OCI-LY1 (cell line): Measurements from ENCODE around the gene KCNC2.

Experiments used
- H2AFZ ChIP-seq: fragments of 200-600 bp; sonication (generic), shearing (Covaris generic); 2 replicates; pipeline ENCODE4 v1.6.0; 2014; ENCODE audit warnings: antibody characterized with exemption, mild to moderate bottlenecking, low read length
- H3F3A ChIP-seq: fragments of 200-600 bp; sonication (generic), shearing (Covaris generic); 2 replicates; pipeline ENCODE4 v1.6.0; 2014; ENCODE audit warnings: mild to moderate bottlenecking, antibody characterized with exemption, low read length, moderate library complexity; ENCODE audit not compliant: insufficient read depth
- H3K27ac ChIP-seq: fragments of 200-600 bp; sonication (generic); 2 replicates; pipeline ENCODE4 v1.5.1; 2014; ENCODE audit warnings: low read length, mixed run types, mild to moderate bottlenecking, low read depth; ENCODE audit not compliant: poor library complexity, severe bottlenecking
- H3K27me3 ChIP-seq: fragments of 200-600 bp; sonication (generic); 2 replicates; pipeline ENCODE4 v1.6.0; 2014; ENCODE audit warnings: antibody characterized with exemption, mild to moderate bottlenecking, low read length, moderate library complexity; ENCODE audit not compliant: insufficient read depth
- H3K36me3 ChIP-seq: fragments of 200-600 bp; sonication (generic); 2 replicates; pipeline ENCODE4 v1.6.1; 2014; ENCODE audit warnings: mild to moderate bottlenecking, antibody characterized with exemption, low read length, moderate library complexity, mixed read lengths; ENCODE audit not compliant: insufficient read depth
- H3K4me1 ChIP-seq: fragments of 200-600 bp; sonication (generic); 2 replicates; pipeline ENCODE4 v1.5.1; 2014; ENCODE audit warnings: mild to moderate bottlenecking, low read length, moderate library complexity; ENCODE audit not compliant: insufficient read depth, severe bottlenecking
- H3K4me2 ChIP-seq: fragments of 200-600 bp; sonication (generic), shearing (Covaris generic); 2 replicates; pipeline ENCODE4 v1.6.1; 2014; ENCODE audit warnings: low read length
- H3K4me3 ChIP-seq: fragments of 200-600 bp; sonication (generic); 2 replicates; pipeline ENCODE4 v1.5.1; 2014; ENCODE audit warnings: low read length, low read depth, mild to moderate bottlenecking, mixed read lengths; ENCODE audit not compliant: poor library complexity, severe bottlenecking
- H3K79me2 ChIP-seq: fragments of 200-600 bp; shearing (Covaris generic); 2 replicates; pipeline ENCODE4 v1.6.1; 2016; ENCODE audit warnings: mixed run types, low read length, mixed read lengths; ENCODE audit not compliant: insufficient read depth
- H3K9ac ChIP-seq: fragments of 200-600 bp; sonication (generic), shearing (Covaris generic); 2 replicates; pipeline ENCODE4 v1.6.1; 2014; ENCODE audit warnings: mild to moderate bottlenecking, low read length, mixed read lengths
- H3K9me2 ChIP-seq: fragments of 200-600 bp; sonication (generic), shearing (Covaris generic); 2 replicates; pipeline ENCODE4 v1.6.1; 2014; ENCODE audit warnings: low read depth, mild to moderate bottlenecking, low read length, mixed read lengths
- H3K9me3 ChIP-seq: fragments of 200-600 bp; shearing (Covaris generic); 2 replicates; pipeline ENCODE4 v1.6.1; 2014; ENCODE audit warnings: low read length, mixed read lengths
- H4K20me1 ChIP-seq: fragments of 200-600 bp; sonication (generic), shearing (Covaris generic); 2 replicates; pipeline ENCODE4 v1.6.0; 2016; ENCODE audit warnings: mild to moderate bottlenecking, low read length; ENCODE audit not compliant: insufficient read depth
- EZH2 ChIP-seq: fragments of 200-600 bp; sonication (generic), shearing (Covaris generic); IDR thresholded peaks from 2 replicates; pipeline ENCODE4 v1.8.0; 2017; ENCODE audit warnings: borderline replicate concordance, mixed run types, mild to moderate bottlenecking, antibody characterized with exemption, low read length, moderate library complexity, mixed read lengths
- TF ChIP-seq, protein P1 (sequence below): fragments of 200-600 bp; sonication (generic), shearing (Covaris generic); IDR thresholded peaks from 2 replicates; pipeline ENCODE4 v1.5.1; 2017; ENCODE audit warnings: mild to moderate bottlenecking, antibody characterized with exemption, low read length, moderate library complexity, mixed read lengths

The KCNC2 gene

DNA sequence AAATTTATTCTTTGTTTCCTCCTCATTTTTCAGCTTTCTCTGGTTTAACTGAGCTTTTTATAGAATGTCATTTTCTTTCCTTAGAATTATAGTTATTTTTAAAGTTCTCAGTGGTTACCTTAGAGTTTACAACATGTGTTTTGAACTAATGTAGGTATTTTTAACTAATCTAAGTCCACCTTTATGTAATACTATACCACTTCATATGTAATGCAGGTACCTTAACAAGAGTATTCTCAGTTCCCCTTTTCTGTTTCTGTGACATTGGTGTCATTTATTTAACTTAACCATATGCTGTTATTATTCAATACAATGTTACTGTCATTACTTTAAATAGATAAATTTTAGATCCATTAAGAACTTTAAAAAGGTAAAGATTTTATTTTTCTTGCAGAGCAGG, 30.3 kb upstream of the KCNC2 start:
- no peak for TF ChIP-seq EZH2
- TF ChIP-seq, protein P1, sequence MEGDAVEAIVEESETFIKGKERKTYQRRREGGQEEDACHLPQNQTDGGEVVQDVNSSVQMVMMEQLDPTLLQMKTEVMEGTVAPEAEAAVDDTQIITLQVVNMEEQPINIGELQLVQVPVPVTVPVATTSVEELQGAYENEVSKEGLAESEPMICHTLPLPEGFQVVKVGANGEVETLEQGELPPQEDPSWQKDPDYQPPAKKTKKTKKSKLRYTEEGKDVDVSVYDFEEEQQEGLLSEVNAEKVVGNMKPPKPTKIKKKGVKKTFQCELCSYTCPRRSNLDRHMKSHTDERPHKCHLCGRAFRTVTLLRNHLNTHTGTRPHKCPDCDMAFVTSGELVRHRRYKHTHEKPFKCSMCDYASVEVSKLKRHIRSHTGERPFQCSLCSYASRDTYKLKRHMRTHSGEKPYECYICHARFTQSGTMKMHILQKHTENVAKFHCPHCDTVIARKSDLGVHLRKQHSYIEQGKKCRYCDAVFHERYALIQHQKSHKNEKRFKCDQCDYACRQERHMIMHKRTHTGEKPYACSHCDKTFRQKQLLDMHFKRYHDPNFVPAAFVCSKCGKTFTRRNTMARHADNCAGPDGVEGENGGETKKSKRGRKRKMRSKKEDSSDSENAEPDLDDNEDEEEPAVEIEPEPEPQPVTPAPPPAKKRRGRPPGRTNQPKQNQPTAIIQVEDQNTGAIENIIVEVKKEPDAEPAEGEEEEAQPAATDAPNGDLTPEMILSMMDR, result no peak
- no peaks in the 10 kb centered on the region for H3K79me2 ChIP-seq
- 0 out of 2 replicates have a peak, but pooled peaks cover 3% of the 10 kb centered on the region for H3K9me3 ChIP-seq
- H4K20me1 ChIP-seq, result no peaks in the 10 kb centered on the region
- H3K9ac ChIP-seq, result no peak overlapping the region
- no peak overlapping the region for H3K27ac ChIP-seq
- H3F3A ChIP-seq, result no peaks in the 10 kb centered on the region
- H3K4me3 ChIP-seq, result no peak overlapping the region
- H3K36me3 ChIP-seq, result no peaks in the 10 kb centered on the region
- no peak overlapping the region for H2AFZ ChIP-seq
- no peak overlapping the region for H3K4me2 ChIP-seq
- no peaks in the 10 kb centered on the region for H3K9me2 ChIP-seq
- no peaks in the 10 kb centered on the region for H3K27me3 ChIP-seq
- H3K4me1 ChIP-seq, result no peaks in the 10 kb centered on the region

DNA sequence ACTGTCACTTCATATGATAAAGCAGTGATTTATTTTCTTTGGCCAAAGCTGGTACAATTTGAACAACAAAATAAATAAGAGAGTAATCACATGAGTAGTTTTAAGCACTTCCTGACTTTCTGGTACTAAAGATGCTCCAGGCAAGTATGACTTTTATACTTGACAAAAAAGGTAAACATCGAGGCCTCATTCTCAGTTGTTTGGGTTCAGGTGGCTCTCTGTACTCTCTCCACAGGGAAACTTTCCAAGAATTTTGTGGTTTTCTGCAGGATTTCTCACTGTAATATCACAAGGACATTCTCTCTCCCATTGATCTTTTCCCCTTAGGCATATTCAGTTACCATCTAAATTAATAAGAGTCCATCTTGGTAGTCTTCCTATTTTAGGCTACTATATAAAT, 26.6 kb upstream of the KCNC2 start:
- Histone ChIP-seq H4K20me1 (no peaks in the 10 kb centered on the region), H3K9me3 (0 out of 2 replicates have a peak, but pooled peaks cover 3% of the 10 kb centered on the region), H3K36me3 (no peaks in the 10 kb centered on the region), H3K9me2 (no peaks in the 10 kb centered on the region), H3K4me1 (no peaks in the 10 kb centered on the region), H3K9ac (no peak overlapping the region), H3F3A (no peaks in the 10 kb centered on the region), H3K27ac (no peak overlapping the region), H2AFZ (no peak overlapping the region), H3K4me2 (no peak overlapping the region), H3K79me2 (no peaks in the 10 kb centered on the region), H3K27me3 (no peaks in the 10 kb centered on the region), H3K4me3 (no peak overlapping the region)
- TF ChIP-seq, protein P1, result no peak
- no peak for TF ChIP-seq EZH2

- H3F3A ChIP-seq, result no peaks in the 10 kb centered on the region
- H3K4me2 ChIP-seq, result no peak overlapping the region
- no peaks in the 10 kb centered on the region for H3K36me3 ChIP-seq
- no peaks in the 10 kb centered on the region for H4K20me1 ChIP-seq
- H3K4me3 ChIP-seq, result no peak overlapping the region
- no peak overlapping the region for H3K27ac ChIP-seq
- no peaks in the 10 kb centered on the region for H3K9me3 ChIP-seq
- no peaks in the 10 kb centered on the region for H3K4me1 ChIP-seq
- H3K79me2 ChIP-seq, result no peaks in the 10 kb centered on the region
- H3K9ac ChIP-seq, result no peak overlapping the region
- no peak overlapping the region for H2AFZ ChIP-seq
- TF ChIP-seq, protein P1, result no peak
- no peak for TF ChIP-seq EZH2
- H3K9me2 ChIP-seq, result no peaks in the 10 kb centered on the region
- H3K27me3 ChIP-seq, result no peaks in the 10 kb centered on the region
These were observed 17.5 kb upstream of the KCNC2 start for GRCh38 chr12:75227132-75227531.
